AG09309 (cell line): ENCODE results near the gene TMEM164.

Source experiments
- DNase-seq: peaks from one replicate; pipeline ENCODE4 v3.0.0-alpha.2; 2010; ENCODE audit warnings: low read depth
- H3K4me3 ChIP-seq: 2 replicates; pipeline ENCODE4 v1.5.1; 2011; ENCODE audit warnings: mild to moderate bottlenecking, low read depth, low read length, moderate library complexity; ENCODE audit not compliant: control insufficient read depth
- TF ChIP-seq, protein P1 (sequence below): IDR thresholded peaks from 2 replicates; pipeline ENCODE4 v1.5.1; 2011; ENCODE audit warnings: mild to moderate bottlenecking, low read depth, low read length, inconsistent platforms; ENCODE audit not compliant: insufficient read depth, control insufficient read depth; ENCODE audit errors: missing control alignments

The TMEM164 gene

DNA sequence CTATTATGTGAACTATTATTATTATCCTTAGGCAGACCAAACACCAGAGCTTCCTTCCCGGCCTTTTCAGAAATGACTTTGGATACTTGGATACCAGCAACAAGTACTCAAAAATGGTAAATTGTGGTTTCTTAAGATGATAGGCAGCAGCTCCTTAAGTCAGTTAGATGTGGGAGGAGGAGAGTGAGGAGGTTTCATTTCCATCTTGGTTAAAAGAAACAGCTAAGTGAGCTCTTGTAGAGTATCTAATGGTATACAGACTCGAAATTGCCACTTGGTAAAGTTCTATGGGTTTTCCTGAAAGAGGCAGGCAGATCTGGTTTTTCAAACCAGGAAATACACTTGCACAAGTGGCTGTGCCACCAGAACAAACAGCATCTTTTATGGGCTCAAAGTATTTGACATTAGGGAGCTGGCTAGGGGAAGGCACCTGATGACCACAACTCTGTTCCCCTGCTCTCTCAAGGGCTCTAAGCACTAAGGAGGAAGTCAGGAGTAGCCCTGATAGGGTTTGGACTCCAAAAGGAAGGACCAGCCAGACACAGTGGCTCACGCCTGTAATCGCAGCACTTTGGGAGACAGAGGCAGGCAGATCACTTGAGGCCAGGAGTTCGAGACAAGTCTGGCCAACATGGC is 130.9 kb downstream of the TMEM164 start:
- TF ChIP-seq, protein P1, sequence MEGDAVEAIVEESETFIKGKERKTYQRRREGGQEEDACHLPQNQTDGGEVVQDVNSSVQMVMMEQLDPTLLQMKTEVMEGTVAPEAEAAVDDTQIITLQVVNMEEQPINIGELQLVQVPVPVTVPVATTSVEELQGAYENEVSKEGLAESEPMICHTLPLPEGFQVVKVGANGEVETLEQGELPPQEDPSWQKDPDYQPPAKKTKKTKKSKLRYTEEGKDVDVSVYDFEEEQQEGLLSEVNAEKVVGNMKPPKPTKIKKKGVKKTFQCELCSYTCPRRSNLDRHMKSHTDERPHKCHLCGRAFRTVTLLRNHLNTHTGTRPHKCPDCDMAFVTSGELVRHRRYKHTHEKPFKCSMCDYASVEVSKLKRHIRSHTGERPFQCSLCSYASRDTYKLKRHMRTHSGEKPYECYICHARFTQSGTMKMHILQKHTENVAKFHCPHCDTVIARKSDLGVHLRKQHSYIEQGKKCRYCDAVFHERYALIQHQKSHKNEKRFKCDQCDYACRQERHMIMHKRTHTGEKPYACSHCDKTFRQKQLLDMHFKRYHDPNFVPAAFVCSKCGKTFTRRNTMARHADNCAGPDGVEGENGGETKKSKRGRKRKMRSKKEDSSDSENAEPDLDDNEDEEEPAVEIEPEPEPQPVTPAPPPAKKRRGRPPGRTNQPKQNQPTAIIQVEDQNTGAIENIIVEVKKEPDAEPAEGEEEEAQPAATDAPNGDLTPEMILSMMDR = no peak
- no peak overlapping the region for H3K4me3 ChIP-seq
- DNase-seq = no peak

DNA sequence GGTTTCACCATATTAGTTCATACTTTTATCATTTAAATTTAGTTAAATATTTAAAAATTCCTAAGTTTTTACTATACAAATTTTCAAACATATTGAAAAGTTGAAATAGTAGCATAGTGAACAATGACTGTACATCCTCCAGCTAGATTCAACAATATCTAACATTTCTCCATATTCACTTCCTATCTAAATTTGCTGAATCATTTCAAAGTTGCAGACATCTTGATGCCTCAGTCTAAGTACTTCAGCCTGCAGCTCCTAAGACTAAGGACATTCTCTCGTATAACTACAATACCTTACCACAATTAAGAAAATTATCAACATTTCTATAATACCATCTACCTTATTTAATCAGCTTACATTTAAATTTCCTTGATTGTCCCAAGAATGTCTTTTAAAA is 132.7 kb downstream of the TMEM164 start:
- H3K4me3 ChIP-seq = no peak overlapping the region
- DNase-seq = no peak
- TF ChIP-seq, protein P1 = no peak

DNA sequence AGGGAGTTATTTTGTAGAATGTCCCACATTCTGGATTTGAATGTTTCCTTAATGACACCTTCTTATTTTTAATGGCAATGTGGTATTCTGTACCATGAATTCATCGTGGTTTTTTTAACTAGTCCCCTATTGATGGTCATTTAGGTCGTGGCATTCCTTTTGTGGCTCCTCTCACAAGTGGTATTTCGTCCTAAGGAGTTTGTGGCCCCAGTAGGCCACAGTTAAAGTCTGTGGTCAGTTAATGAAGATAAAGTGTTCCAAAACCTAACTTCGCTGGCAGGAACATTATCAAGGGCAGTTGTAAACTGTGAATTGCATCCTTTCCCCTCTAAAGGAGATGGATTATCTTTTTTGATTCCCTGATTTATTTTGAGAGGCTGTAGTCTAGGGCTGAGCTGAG is 133.2 kb downstream of the TMEM164 start:
- H3K4me3 ChIP-seq = no peak overlapping the region
- TF ChIP-seq, protein P1 = no peak
- DNase-seq = no peak

DNA sequence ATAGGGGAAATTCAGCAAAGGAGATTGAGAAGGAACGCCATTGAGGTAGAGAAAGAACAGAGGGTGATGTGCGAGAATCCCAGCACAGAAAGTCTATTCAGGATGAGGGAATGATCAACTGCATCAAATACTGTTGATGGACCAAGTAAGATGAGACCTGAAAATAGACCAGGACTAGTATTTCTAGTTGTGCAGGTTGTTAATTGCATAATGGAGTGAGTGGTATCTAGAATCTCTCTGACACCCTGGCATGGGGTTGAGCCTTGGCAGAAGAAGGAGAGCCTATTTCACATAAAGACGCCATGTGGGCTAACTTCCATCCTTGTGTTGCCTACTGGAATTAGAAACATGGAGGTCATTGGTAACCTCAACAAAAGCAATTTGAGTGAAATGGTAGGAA is 135.6 kb downstream of the TMEM164 start:
- no peak overlapping the region for H3K4me3 ChIP-seq
- no peak for DNase-seq
- TF ChIP-seq, protein P1 = no peak

DNA sequence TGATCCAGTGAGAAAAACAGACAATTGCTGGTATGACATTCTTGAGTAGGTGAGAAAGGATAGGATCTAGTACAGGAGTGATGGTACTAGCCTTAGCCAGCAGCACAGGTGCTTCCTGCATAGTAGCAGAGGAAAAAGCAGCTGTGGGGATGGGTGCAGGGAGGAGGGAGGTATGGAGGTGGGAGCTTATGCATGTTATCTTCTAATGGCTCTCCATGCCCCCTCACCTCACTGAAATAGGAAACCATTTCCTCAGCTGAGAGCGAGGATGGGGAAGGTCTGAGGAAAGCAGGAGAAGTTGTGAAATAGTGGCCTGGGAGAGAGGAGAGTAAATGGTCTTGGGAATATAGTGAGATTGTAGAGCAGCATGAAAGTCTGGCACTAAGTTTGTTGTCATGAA is 136.3 kb downstream of the TMEM164 start:
- no peak overlapping the region for H3K4me3 ChIP-seq
- DNase-seq = no peak
- TF ChIP-seq, protein P1 = no peak

DNA sequence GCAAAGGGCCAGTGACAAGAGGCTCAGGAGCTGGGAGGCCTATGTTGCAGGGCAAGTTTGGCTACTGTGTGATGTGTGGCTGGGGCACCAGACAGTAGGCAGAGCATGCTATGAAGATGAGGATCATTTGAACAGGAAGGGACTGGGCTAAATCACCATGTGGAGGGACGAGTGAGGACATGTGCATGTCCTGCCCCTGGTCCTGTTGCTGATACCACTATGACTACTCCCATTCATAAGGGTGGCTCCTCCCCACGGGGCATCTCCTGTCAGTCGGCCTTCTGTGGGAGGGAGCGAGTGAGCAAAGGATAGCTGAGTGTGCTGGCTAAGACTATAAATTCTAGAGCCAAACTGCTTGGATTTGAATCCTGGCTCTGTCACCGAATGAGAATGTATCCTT is 139.2 kb downstream of the TMEM164 start:
- DNase-seq = no peak
- H3K4me3 ChIP-seq = no peak overlapping the region
- TF ChIP-seq, protein P1 = no peak
